Measurements from ENCODE around the gene TRIP13.

The TRIP13 gene

GRCh38 chr5:880816-881550 is 11.7 kb upstream of the TRIP13 start:
- in situ Hi-C loops (cut with HindIII; ENCODE audit: low pct_ligation_motif_present, low sequenced_read_pairs), result no loop called here
- peaks cover 62% of the 10 kb centered on the region for H3K36me3 ChIP-seq (replicated peaks)

GRCh38 chr5:881551-881935 is 11.1 kb upstream of the TRIP13 start:
- in situ Hi-C loops (cut with HindIII; ENCODE audit: low pct_ligation_motif_present, low sequenced_read_pairs), result no loop called here
- H3K4me3 ChIP-seq (ENCODE audit: low read depth, low read length), result no peak overlapping the region
- H3K27ac ChIP-seq, result no peak overlapping the region
- DNase-seq, result no peak
- no peaks in the 10 kb centered on the region for H3K27me3 ChIP-seq (replicated peaks)
- peaks cover 63% of the 10 kb centered on the region for H3K36me3 ChIP-seq (replicated peaks)
- TF ChIP-seq CTCF (IDR thresholded peaks at IDR 0.05; ENCODE audit: low read depth, low read length, missing control alignments), result no peak

More at GRCh38 chr5:880816-881550, 11.7 kb upstream of the TRIP13 start:
- DNase-seq, result no peak
- H3K27ac ChIP-seq, result no peak overlapping the region
- H3K27me3 ChIP-seq (replicated peaks), result no peaks in the 10 kb centered on the region
- no peak for TF ChIP-seq CTCF (IDR thresholded peaks at IDR 0.05; ENCODE audit: low read depth, low read length, missing control alignments)
- H3K4me3 ChIP-seq (ENCODE audit: low read depth, low read length), result no peak overlapping the region

- DNase-seq, result no peak
- H3K36me3 ChIP-seq (replicated peaks), result peaks cover 67% of the 10 kb centered on the region
- H3K4me3 ChIP-seq (ENCODE audit: low read depth, low read length), result no peak overlapping the region
- no peak overlapping the region for H3K27ac ChIP-seq
- H3K27me3 ChIP-seq (replicated peaks), result no peaks in the 10 kb centered on the region
- in situ Hi-C loops (cut with HindIII; ENCODE audit: low pct_ligation_motif_present, low sequenced_read_pairs), result no loop called here
- TF ChIP-seq CTCF (IDR thresholded peaks at IDR 0.05; ENCODE audit: low read depth, low read length, missing control alignments), result no peak
Measured at GRCh38 chr5:882253-883183, 10.2 kb upstream of the TRIP13 start.

- no peak for DNase-seq
- no peak overlapping the region for H3K27ac ChIP-seq
- TF ChIP-seq CTCF (IDR thresholded peaks at IDR 0.05; ENCODE audit: low read depth, low read length, missing control alignments), result no peak
- H3K27me3 ChIP-seq (replicated peaks), result no peaks in the 10 kb centered on the region
- in situ Hi-C loops (cut with HindIII; ENCODE audit: low pct_ligation_motif_present, low sequenced_read_pairs), result no loop called here
- H3K36me3 ChIP-seq (replicated peaks), result peaks cover 72% of the 10 kb centered on the region
- H3K4me3 ChIP-seq (ENCODE audit: low read depth, low read length), result no peak overlapping the region
Measured at GRCh38 chr5:883475-884181, 9.1 kb upstream of the TRIP13 start.

GRCh38 chr5:884345-885126 is 8.1 kb upstream of the TRIP13 start:
- TF ChIP-seq CTCF (IDR thresholded peaks at IDR 0.05; ENCODE audit: low read depth, low read length, missing control alignments), result no peak
- no peaks in the 10 kb centered on the region for H3K27me3 ChIP-seq (replicated peaks)
- H3K4me3 ChIP-seq (ENCODE audit: low read depth, low read length), result no peak overlapping the region
- peaks cover 78% of the 10 kb centered on the region for H3K36me3 ChIP-seq (replicated peaks)
- no peak for DNase-seq
- no peak overlapping the region for H3K27ac ChIP-seq
- in situ Hi-C loops (cut with HindIII; ENCODE audit: low pct_ligation_motif_present, low sequenced_read_pairs), result no loop called here

Data from brain microvascular endothelial cell (primary cell).